Measurements from ENCODE around the gene HAUS3. TPM values are rescaled to one million over a fixed set of nuclear protein-coding genes. Genes with fewer than 3 reads are reported as not detected.

The HAUS3 gene
- total and polyA plus RNA-seq, 2 of the 8 experiments (the other 6 are each of a cell fraction or from before 2014, with no cell fraction given): 3.2 to 14.8 TPM

- TF ChIP-seq, protein P1, sequence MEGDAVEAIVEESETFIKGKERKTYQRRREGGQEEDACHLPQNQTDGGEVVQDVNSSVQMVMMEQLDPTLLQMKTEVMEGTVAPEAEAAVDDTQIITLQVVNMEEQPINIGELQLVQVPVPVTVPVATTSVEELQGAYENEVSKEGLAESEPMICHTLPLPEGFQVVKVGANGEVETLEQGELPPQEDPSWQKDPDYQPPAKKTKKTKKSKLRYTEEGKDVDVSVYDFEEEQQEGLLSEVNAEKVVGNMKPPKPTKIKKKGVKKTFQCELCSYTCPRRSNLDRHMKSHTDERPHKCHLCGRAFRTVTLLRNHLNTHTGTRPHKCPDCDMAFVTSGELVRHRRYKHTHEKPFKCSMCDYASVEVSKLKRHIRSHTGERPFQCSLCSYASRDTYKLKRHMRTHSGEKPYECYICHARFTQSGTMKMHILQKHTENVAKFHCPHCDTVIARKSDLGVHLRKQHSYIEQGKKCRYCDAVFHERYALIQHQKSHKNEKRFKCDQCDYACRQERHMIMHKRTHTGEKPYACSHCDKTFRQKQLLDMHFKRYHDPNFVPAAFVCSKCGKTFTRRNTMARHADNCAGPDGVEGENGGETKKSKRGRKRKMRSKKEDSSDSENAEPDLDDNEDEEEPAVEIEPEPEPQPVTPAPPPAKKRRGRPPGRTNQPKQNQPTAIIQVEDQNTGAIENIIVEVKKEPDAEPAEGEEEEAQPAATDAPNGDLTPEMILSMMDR (IDR thresholded peaks at IDR 0.05; ENCODE audit: control extremely low read depth in 1 of 3, insufficient read depth in 1 of 3, low read depth in 1 of 3, low read length in 3 of 3): 0 out of 4 replicates have a peak, but pooled peaks of 1 of the 3 experiments have one; percentile 4
- TF ChIP-seq SAP30 (IDR thresholded peaks at IDR 0.05; ENCODE audit: insufficient read depth, insufficient replicate concordance, low read length) (peak; percentile 16), POLR2A (IDR thresholded peaks at IDR 0.05; ENCODE audit: control extremely low read depth in 1 of 2, low read depth in 2 of 2, low read length in 2 of 2) (peak in 1 of 2 experiments; percentile 68; a peak in 1 of 3 replicates), MAFK (IDR thresholded peaks at IDR 0.05; ENCODE audit: low read depth, low read length) (no peak), NRF1 (IDR thresholded peaks at IDR 0.05; ENCODE audit: low read depth, low read length) (peak; percentile 89), GTF2F1 (IDR thresholded peaks at IDR 0.05; ENCODE audit: borderline replicate concordance, low read depth, low read length) (no peak), HDAC2 (IDR thresholded peaks at IDR 0.05; ENCODE audit: borderline replicate concordance in 1 of 2, low read depth in 2 of 2, low read length in 2 of 2) (peak in 1 of 2 experiments; percentile 80; a peak in 1 of 4 replicates), SIN3A (conservative IDR thresholded peaks at IDR 0.05 in 1 of 2, IDR thresholded peaks at IDR 0.05 in 1 of 2; ENCODE audit: low read depth in 1 of 2, low read length in 2 of 2) (peak in 1 of 2 experiments; percentile 76; a peak in 2 of 4 replicates), CHD2 (IDR thresholded peaks at IDR 0.05; ENCODE audit: low read length) (0 out of 2 replicates have a peak, but pooled peaks have one; percentile 15), KDM4A (IDR thresholded peaks at IDR 0.05; ENCODE audit: low read depth, low read length, severe bottlenecking) (peak; percentile 90), KDM5A (IDR thresholded peaks at IDR 0.05; ENCODE audit: low read length) (no peak), ASH2L (IDR thresholded peaks at IDR 0.05; ENCODE audit: low read length) (peak; percentile 37), SP1 (IDR thresholded peaks at IDR 0.05; ENCODE audit: low read depth, low read length) (no peak), CBX5 (IDR thresholded peaks at IDR 0.05; ENCODE audit: low read depth, low read length) (no peak), MAX (IDR thresholded peaks at IDR 0.05) (peak; percentile 59), RXRA (IDR thresholded peaks at IDR 0.05; ENCODE audit: insufficient read depth, low read depth, low read length) (no peak), SRF (IDR thresholded peaks at IDR 0.05; ENCODE audit: low read depth, low read length) (no peak), FOSL1 (IDR thresholded peaks at IDR 0.05; ENCODE audit: insufficient read depth, low read depth, low read length) (no peak), HDAC6 (IDR thresholded peaks at IDR 0.05; ENCODE audit: low read depth, low read length) (no peak)
Observed at GRCh38 chr4:2241410-2242353, at the start of gene HAUS3, which contains the start of gene POLN (continued).
